Neutrophil (primary cell): ENCODE results near the gene TMEM204.

Experiments used
- H3K27ac ChIP-seq: fragments of 200-600 bp; sonication (generic); 2 replicates; pipeline ENCODE4 v1.5.1; 2016; ENCODE audit warnings: mild to moderate bottlenecking, moderate library complexity
- H3K27me3 ChIP-seq: fragments of 200-600 bp; sonication (generic); 2 replicates; pipeline ENCODE4 v1.6.0; 2016; ENCODE audit warnings: mild to moderate bottlenecking
- H3K36me3 ChIP-seq: fragments of 200-600 bp; sonication (generic); 2 replicates; pipeline ENCODE4 v1.5.1; 2017
- H3K4me1 ChIP-seq, 2 experiments: fragments of 200-600 bp in 1 of 2; sonication (generic) in 1 of 2; 1 replicate in 1 of 2; 2 replicates in 1 of 2; pipeline versions ENCODE4 v1.5.1 to v1.6.1; 2013 to 2016; ENCODE audit warnings: low read depth in 1 of 2, low read length in 1 of 2, mild to moderate bottlenecking in 1 of 2, moderate library complexity in 1 of 2; ENCODE audit not compliant: control insufficient read depth in 1 of 2, insufficient read depth in 1 of 2
- H3K4me3 ChIP-seq, 2 experiments: fragments of 200-600 bp in 1 of 2; sonication (generic) in 1 of 2; 1 replicate in 1 of 2; 2 replicates in 1 of 2; pipeline ENCODE4 v1.5.1; 2013 to 2016; ENCODE audit warnings: low read depth in 1 of 2, low read length in 1 of 2, mild to moderate bottlenecking in 1 of 2, moderate library complexity in 1 of 2
- H3K9me3 ChIP-seq: fragments of 200-600 bp; sonication (generic); 2 replicates; pipeline ENCODE4 v1.5.1; 2016
- TF ChIP-seq, protein P1 (sequence below): fragments of 200-600 bp; sonication (generic); IDR thresholded peaks from 2 replicates; pipeline ENCODE4 v1.5.1; 2016; ENCODE audit warnings: antibody characterized with exemption

Gene TMEM204

DNA sequence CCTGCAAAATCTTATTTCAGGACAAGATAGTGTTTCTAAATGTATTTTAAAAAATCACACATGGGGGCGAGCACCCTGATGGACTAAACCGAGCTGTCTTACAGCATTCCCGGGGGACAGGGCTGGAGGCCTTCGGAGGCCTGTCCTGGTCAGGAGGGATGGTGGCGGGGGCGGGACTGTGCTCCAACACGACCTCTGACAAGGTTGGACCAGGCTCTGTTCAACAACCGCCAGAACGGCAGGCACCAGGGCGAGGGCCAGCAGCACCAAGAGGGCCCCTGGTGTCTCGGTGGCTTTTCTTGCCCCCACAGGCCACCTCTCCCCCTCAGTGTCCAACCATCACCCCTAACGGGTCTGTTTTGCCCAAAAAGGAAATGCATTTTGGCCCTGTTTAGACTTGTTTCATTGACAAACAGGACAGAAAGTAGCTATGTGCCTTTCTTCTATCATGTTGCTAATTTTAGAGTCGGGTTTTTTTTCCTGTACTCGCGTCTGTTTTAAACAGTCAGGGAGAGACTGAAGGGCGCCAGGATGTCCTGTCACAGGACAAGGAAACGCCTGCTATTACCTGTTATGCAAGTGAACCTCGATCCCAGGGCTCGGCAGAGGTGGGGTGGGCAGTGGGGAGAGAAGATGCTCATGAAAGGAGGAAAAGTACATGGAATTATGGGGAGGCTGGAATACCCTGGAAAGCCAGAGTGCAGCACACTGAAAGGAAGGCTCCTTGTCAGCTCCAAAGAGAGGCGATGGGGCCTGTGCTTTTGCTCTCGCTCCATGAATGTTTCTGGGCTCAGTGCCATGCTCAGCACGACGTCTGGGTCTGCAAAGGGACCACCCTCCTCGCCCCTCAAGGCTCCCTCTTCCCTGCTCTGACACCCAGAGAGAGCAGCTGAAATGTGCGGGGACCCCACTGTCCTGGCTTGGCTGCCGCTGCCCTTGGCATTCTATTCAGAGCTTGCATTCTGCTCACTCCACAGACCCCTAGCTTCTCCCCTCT, 11.9 kb downstream of the TMEM204 start:
- Histone ChIP-seq H3K4me1 (peaks cover 17 to 22% of the 10 kb centered on the region in 2 experiments), H3K9me3 (no peaks in the 10 kb centered on the region), H3K4me3 (no peak overlapping the region), H3K27ac (no peak overlapping the region), H3K36me3 (no peaks in the 10 kb centered on the region), H3K27me3 (no peaks in the 10 kb centered on the region)
- TF ChIP-seq, protein P1, sequence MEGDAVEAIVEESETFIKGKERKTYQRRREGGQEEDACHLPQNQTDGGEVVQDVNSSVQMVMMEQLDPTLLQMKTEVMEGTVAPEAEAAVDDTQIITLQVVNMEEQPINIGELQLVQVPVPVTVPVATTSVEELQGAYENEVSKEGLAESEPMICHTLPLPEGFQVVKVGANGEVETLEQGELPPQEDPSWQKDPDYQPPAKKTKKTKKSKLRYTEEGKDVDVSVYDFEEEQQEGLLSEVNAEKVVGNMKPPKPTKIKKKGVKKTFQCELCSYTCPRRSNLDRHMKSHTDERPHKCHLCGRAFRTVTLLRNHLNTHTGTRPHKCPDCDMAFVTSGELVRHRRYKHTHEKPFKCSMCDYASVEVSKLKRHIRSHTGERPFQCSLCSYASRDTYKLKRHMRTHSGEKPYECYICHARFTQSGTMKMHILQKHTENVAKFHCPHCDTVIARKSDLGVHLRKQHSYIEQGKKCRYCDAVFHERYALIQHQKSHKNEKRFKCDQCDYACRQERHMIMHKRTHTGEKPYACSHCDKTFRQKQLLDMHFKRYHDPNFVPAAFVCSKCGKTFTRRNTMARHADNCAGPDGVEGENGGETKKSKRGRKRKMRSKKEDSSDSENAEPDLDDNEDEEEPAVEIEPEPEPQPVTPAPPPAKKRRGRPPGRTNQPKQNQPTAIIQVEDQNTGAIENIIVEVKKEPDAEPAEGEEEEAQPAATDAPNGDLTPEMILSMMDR = no peak

- Histone ChIP-seq H3K4me1 (peaks cover 17 to 22% of the 10 kb centered on the region in 2 experiments), H3K4me3 (no peak overlapping the region), H3K36me3 (no peaks in the 10 kb centered on the region), H3K27ac (no peak overlapping the region), H3K27me3 (no peaks in the 10 kb centered on the region), H3K9me3 (no peaks in the 10 kb centered on the region)
- TF ChIP-seq, protein P1 = no peak
Measured at GRCh38 chr16:1546430-1546829, 13.0 kb downstream of the TMEM204 start.

DNA sequence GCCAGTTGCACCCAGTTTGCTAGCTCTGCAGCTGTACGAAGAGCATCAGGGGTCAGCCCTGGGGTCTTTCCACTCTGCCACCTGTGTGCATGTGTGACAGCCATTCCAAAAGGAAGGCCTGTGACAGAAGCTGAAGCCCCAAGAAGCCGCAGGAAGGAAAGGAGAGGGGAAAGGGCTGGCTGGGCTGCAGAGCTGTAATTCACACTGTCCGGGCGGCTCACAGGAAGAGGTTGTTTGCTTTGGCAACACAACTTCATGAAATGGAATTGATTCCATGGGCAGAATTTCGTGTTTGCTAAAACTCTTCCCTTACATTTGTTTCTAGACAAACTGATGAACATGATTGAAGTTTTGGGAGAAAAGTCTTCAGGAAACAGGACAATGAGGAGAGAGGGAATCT, 14.8 kb downstream of the TMEM204 start:
- Histone ChIP-seq H3K36me3 (no peaks in the 10 kb centered on the region), H3K4me3 (no peak overlapping the region), H3K9me3 (no peaks in the 10 kb centered on the region), H3K27me3 (no peaks in the 10 kb centered on the region), H3K27ac (no peak overlapping the region), H3K4me1 (peaks cover 10 to 14% of the 10 kb centered on the region in 2 experiments)
- TF ChIP-seq, protein P1 = no peak

DNA sequence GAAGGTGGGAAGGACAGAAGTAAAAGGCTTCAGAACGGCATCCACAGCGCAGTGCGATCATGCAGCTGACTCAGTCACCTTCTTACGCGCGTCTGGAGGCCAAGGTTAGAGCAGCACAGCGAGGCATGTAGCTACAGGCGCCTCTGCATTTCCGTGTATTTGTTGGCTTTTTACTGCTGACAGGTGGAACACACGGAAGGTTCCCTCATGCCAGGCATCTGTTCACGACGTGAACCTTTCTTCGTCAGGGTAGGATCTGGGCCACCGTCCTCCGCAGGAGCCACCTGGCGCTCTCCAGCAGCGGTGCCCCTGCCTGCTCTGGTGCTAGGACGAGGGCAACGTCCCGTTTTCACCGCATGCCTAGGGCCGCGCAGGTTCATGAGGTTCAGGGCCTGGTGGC, 15.3 kb downstream of the TMEM204 start:
- Histone ChIP-seq H3K4me3 (no peak overlapping the region), H3K36me3 (no peaks in the 10 kb centered on the region)

GRCh38 chr16:1550069-1550468, 16.6 kb downstream of the TMEM204 start:
- Histone ChIP-seq H3K9me3 (no peaks in the 10 kb centered on the region), H3K4me3 (no peak overlapping the region), H3K27me3 (no peaks in the 10 kb centered on the region), H3K4me1 (peaks cover 0 to 6% of the 10 kb centered on the region in 2 experiments), H3K27ac (no peak overlapping the region), H3K36me3 (no peaks in the 10 kb centered on the region)
- TF ChIP-seq, protein P1 = no peak

More for the DNA sequence above, 15.3 kb downstream of the TMEM204 start:
- Histone ChIP-seq H3K27me3 (no peaks in the 10 kb centered on the region), H3K4me1 (peaks cover 5 to 9% of the 10 kb centered on the region in 2 experiments), H3K9me3 (no peaks in the 10 kb centered on the region), H3K27ac (no peak overlapping the region)
- TF ChIP-seq, protein P1 = no peak
